Measurements from ENCODE around the gene CDC6. TPM values are rescaled to one million over a fixed set of nuclear protein-coding genes. Genes with fewer than 3 reads are reported as not detected.
A peak's percentile ranks its signal among the peaks of the same experiment; 100 is the strongest.

CDC6 gene
- total and polyA plus RNA-seq, 2 donors (not counting 3 experiments of a cell fraction or from before 2014, with no cell fraction given): 15.5 to 55.2 TPM

- Histone ChIP-seq H2AFZ (ENCODE audit: low read depth, low read length) (no peak overlapping the region), H3K27ac (ENCODE audit: insufficient read depth, low read depth, low read length) (peak overlapping the region; percentile 88), H3K9me1 (replicated peaks; ENCODE audit: control insufficient read depth, extremely low read depth, insufficient read depth, low read length) (no peaks in the 10 kb centered on the region), H3K9ac (replicated peaks; ENCODE audit: extremely low read depth, insufficient read depth, low read length) (no peak overlapping the region), H3K4me2 (ENCODE audit: insufficient read depth, low read length) (no peak overlapping the region), H3K79me2 (ENCODE audit: control insufficient read depth, insufficient read depth, low read length) (peaks cover 51% of the 10 kb centered on the region), H3K4me3 (replicated peaks in 1 of 3; ENCODE audit: insufficient read depth in 1 of 3, low read depth in 1 of 3, low read length in 3 of 3) (no peak overlapping the region), H4K20me1 (replicated peaks; ENCODE audit: control insufficient read depth, extremely low read depth, insufficient read depth, low read length) (no peaks in the 10 kb centered on the region), H3K27me3 (ENCODE audit: control insufficient read depth in 2 of 2, insufficient read depth in 2 of 2, low read length in 2 of 2) (no peaks in the 10 kb centered on the region), H3K4me1 (ENCODE audit: control insufficient read depth, extremely low read depth, insufficient read depth, low read length) (peaks cover 32% of the 10 kb centered on the region), H3K36me3 (ENCODE audit: control insufficient read depth in 2 of 2, extremely low read depth in 1 of 2, insufficient read depth in 2 of 2, low read length in 2 of 2) (peaks cover 0 to 1% of the 10 kb centered on the region in 2 experiments), H3K9me3 (replicated peaks; ENCODE audit: control insufficient read depth, insufficient read depth, low read length) (no peaks in the 10 kb centered on the region)
- FAIRE-seq (peak; percentile 21), DNase-seq (ENCODE audit: low read depth, low spot score) (no peak)
- ChIA-PET CTCF (interaction anchor here (0.7 to 10.6 kb wide), 3 partner anchors 15 to 36 kb away, joined by 3 to 109 read pairs (median 5); no protein-coding TSS in a partner anchor), POLR2A (no interaction called here)
- BruUV-seq (replicated peaks): no TSS peak
- dilution Hi-C loops (cut with MboI; ENCODE audit: extremely low pct_ligation_motif_present, low sequenced_read_pairs) (no loop called here), intact Hi-C loops (cut with micrococcal nuclease) (no loop called here)
- TF ChIP-seq POLR2AphosphoS5 (IDR thresholded peaks at IDR 0.05; ENCODE audit: insufficient read depth, low read depth, low read length): no peak
- TF ChIP-seq GATA2 (IDR thresholded peaks at IDR 0.05; ENCODE audit: insufficient read depth, insufficient read length, low read depth, low read length): no peak
- TF ChIP-seq CTCF (IDR thresholded peaks at IDR 0.05; ENCODE audit: extremely low read depth in 1 of 2, insufficient read depth in 1 of 2, low read depth in 1 of 2, low read length in 2 of 2): no peak
- no peak for TF ChIP-seq MAX (IDR thresholded peaks at IDR 0.05; ENCODE audit: insufficient read depth, insufficient read length)
- TF ChIP-seq JUN (IDR thresholded peaks at IDR 0.05; ENCODE audit: borderline replicate concordance, insufficient read depth, insufficient read length, low read depth): no peak
- no peak for TF ChIP-seq FOS (IDR thresholded peaks at IDR 0.05; ENCODE audit: borderline replicate concordance, insufficient read depth, low read length)
- no peak for TF ChIP-seq MYC (IDR thresholded peaks at IDR 0.05; ENCODE audit: low read depth, low read length)
- TF ChIP-seq POLR2A (IDR thresholded peaks at IDR 0.05; ENCODE audit: low read depth, low read length): no peak
- no peak for TF ChIP-seq EZH2 (IDR thresholded peaks at IDR 0.05; ENCODE audit: borderline replicate concordance, low read depth, low read length, severe bottlenecking)
These were observed 52.6 kb downstream of the CDC6 start for GRCh38 chr17:40340327-40340726.

Measured in endothelial cell of umbilical vein (primary cell).